HTR-8/SVneo (cell line): ENCODE measurements around the gene PHLPP1.

Experiments
- DNase-seq: peaks from one replicate; pipeline ENCODE4 v3.0.0; 2011; ENCODE audit warnings: low spot score, mixed read lengths; ENCODE audit not compliant: insufficient read length
- FAIRE-seq: peaks from 2 replicates; lab custom pipeline; 2011; peaks lifted over from hg19 to GRCh38; lab: Jason Lieb, UNC

PHLPP1 gene

GRCh38 chr18:63028380-63028779 lies 313.0 kb downstream of the PHLPP1 start:
- FAIRE-seq, result no peak
- DNase-seq, result no peak
